GM18520 (cell line): ENCODE measurements around the gene AGMO.

Experiments
- ATAC-seq: cut with Tn5 transposase; IDR thresholded peaks from one replicate; pipeline ENCODE4 v1.9.1; 2021; ENCODE audit not compliant: unreplicated experiment

AGMO gene

DNA sequence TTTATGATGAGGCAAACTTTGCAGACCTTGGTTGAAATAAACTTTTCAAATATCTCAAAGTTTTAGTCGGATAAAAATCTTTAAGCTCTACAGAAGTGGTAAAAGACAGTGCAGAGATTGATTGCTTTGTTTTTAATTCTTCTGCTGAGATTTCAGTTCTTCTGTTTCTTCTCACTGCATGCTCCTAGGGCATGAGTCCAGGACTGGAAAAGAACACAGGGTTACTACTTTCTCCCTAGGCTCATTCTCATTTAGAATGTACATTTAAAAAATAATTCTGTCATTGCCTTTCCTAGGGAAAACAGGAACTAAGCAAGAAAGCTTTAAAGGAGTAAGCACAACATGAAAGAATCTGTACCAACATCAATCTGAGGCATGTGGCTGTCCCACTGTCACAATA, 402.6 kb downstream of the AGMO start:
- no peak for ATAC-seq

DNA sequence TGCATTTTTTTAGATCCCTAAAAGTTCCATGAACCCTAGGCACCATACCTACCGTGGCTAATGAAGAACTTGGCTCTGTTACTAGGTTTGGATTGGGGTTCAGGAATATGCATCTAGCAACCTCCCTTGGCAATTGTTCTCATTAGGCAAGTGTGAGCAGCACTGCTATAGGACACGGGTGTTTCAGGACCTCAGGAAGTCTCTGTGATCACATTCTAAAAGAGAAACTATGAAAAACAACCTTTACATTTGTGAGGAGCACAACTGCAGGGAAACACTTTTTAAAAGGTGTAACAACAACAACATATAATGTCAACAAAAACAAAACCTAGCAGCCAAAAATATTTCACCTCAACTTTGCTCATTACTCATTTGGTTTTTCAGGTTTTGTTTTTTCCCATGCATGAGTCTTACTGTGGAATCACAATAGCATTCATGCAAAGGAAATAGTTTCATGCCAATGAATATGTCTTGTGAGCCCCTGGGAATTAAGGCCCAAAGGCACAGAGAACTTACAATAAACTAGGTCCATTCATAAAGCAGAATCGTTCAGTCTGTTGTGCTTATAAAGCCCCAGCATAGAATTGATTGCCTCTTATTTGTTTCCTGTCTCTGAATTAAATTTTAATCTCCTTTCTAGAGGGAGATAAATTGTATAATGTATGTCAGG, 403.5 kb downstream of the AGMO start:
- no peak for ATAC-seq
